Activated CD4-positive, CD25-positive, alpha-beta regulatory T cell treated with anti-CD3 and anti-CD28 coated beads, Interleukin-2, amount 50 U/mL, for 24 hours (primary cell): ENCODE measurements around the gene SNRNP27.

Source experiments
- ATAC-seq, 2 donors: fragments of 150-1000 bp; cut with Tn5 transposase; one replicate each; pipeline ENCODE4 v1.10.0; 2021; ENCODE audit warnings: mild to moderate bottlenecking in 1 of 2, moderate library complexity in 1 of 2

The SNRNP27 gene

GRCh38 chr2:69917852-69918251 is 24.1 kb downstream of the SNRNP27 start:
- no peak for ATAC-seq

- ATAC-seq, result no peak
These were observed 24.6 kb downstream of the SNRNP27 start for GRCh38 chr2:69918401-69918800.

- ATAC-seq, result no peak
These were observed 29.4 kb downstream of the SNRNP27 start for GRCh38 chr2:69923116-69923515.

GRCh38 chr2:69926849-69927515 is 33.2 kb downstream of the SNRNP27 start:
- no peak for ATAC-seq

GRCh38 chr2:69931832-69932595 is 38.3 kb downstream of the SNRNP27 start:
- no peak for ATAC-seq

- ATAC-seq, result no peak
These were observed 38.8 kb downstream of the SNRNP27 start for GRCh38 chr2:69932596-69932922.

- no peak for ATAC-seq
These were observed 39.6 kb downstream of the SNRNP27 start for GRCh38 chr2:69933254-69933828.

GRCh38 chr2:69933839-69934613 is 40.3 kb downstream of the SNRNP27 start:
- no peak for ATAC-seq

GRCh38 chr2:69934614-69934908 is 40.8 kb downstream of the SNRNP27 start:
- ATAC-seq, result no peak

GRCh38 chr2:69935011-69935410 is 41.3 kb downstream of the SNRNP27 start:
- no peak for ATAC-seq

GRCh38 chr2:69936906-69937305 is 43.1 kb downstream of the SNRNP27 start:
- no peak for ATAC-seq

- no peak for ATAC-seq
These were observed 44.2 kb downstream of the SNRNP27 start for GRCh38 chr2:69937968-69938367.

GRCh38 chr2:69939722-69940121 is 46.0 kb downstream of the SNRNP27 start:
- ATAC-seq, result no peak

GRCh38 chr2:69940691-69941090 is 46.9 kb downstream of the SNRNP27 start:
- no peak for ATAC-seq

GRCh38 chr2:69943000-69943842 is 49.5 kb downstream of the SNRNP27 start:
- ATAC-seq, result no peak

- no peak for ATAC-seq
These were observed 50.2 kb downstream of the SNRNP27 start for GRCh38 chr2:69943843-69944525.

GRCh38 chr2:69944756-69945155 is 51.0 kb downstream of the SNRNP27 start:
- ATAC-seq, result no peak

- no peak for ATAC-seq
These were observed 51.7 kb downstream of the SNRNP27 start for GRCh38 chr2:69945441-69945840.

- no peak for ATAC-seq
These were observed 52.2 kb downstream of the SNRNP27 start for GRCh38 chr2:69945941-69946340.

- ATAC-seq, result peak; percentile 86 to 90
These were observed 52.9 kb downstream of the SNRNP27 start for GRCh38 chr2:69946351-69947324.
